ENCODE data around the gene SYT3. TPM values are rescaled to one million over a fixed set of nuclear protein-coding genes. Genes with fewer than 3 reads are reported as not detected.

Gene SYT3
- total and polyA plus RNA-seq, 2 of the 8 experiments (the other 6 are each of a cell fraction or from before 2014, with no cell fraction given): 6.7 to 17.3 TPM

GRCh38 chr19:50658441-50659317 lies 19.0 kb upstream of the SYT3 start (continued):
- TF ChIP-seq CBX5 (IDR thresholded peaks at IDR 0.05; ENCODE audit: low read depth, low read length) (no peak), GABPA (IDR thresholded peaks at IDR 0.05; ENCODE audit: borderline replicate concordance, insufficient read depth, low read length) (no peak), MAFK (IDR thresholded peaks at IDR 0.05; ENCODE audit: low read depth, low read length) (no peak), KDM1A (IDR thresholded peaks at IDR 0.05; ENCODE audit: borderline replicate concordance, low read length) (no peak), SIX5 (IDR thresholded peaks at IDR 0.05; ENCODE audit: low read depth, low read length) (no peak), POLR2AphosphoS5 (IDR thresholded peaks at IDR 0.05; ENCODE audit: low read depth, low read length) (no peak; the same call in 1 of the 2 replicates), CEBPB (IDR thresholded peaks at IDR 0.05; ENCODE audit: low read depth, low read length) (no peak), CTBP2 (IDR thresholded peaks at IDR 0.05; ENCODE audit: borderline replicate concordance, insufficient read depth, insufficient read length, low read length) (no peak), CHD2 (IDR thresholded peaks at IDR 0.05; ENCODE audit: low read length) (no peak), SIN3A (conservative IDR thresholded peaks at IDR 0.05 in 1 of 2, IDR thresholded peaks at IDR 0.05 in 1 of 2; ENCODE audit: low read depth in 1 of 2, low read length in 2 of 2) (peak in 1 of 2 experiments; percentile 22; a peak in 1 of 4 replicates), PHF8 (conservative IDR thresholded peaks at IDR 0.05; ENCODE audit: low read depth, low read length) (0 out of 2 replicates have a peak, but pooled peaks have one; percentile 30), POLR2A (IDR thresholded peaks at IDR 0.05; ENCODE audit: control extremely low read depth in 1 of 2, low read depth in 2 of 2, low read length in 2 of 2) (peak; percentile 15 to 79; a peak in 2 of 3 replicates), YY1 (IDR thresholded peaks at IDR 0.05; ENCODE audit: low read depth, low read length) (no peak), EP300 (IDR thresholded peaks at IDR 0.05; ENCODE audit: borderline replicate concordance in 1 of 2, low read depth in 2 of 2, low read length in 2 of 2) (no peak), E2F6 (IDR thresholded peaks at IDR 0.05) (peak; percentile 69), BCL11A (IDR thresholded peaks at IDR 0.05; ENCODE audit: low read depth in 2 of 2, low read length in 2 of 2) (no peak), SP4 (IDR thresholded peaks at IDR 0.05; ENCODE audit: low read length) (peak; percentile 10; the same call in 1 of the 2 replicates), TEAD4 (IDR thresholded peaks at IDR 0.05; ENCODE audit: low read depth, low read length) (no peak), FOSL1 (IDR thresholded peaks at IDR 0.05; ENCODE audit: insufficient read depth, low read depth, low read length) (no peak), GTF2F1 (IDR thresholded peaks at IDR 0.05; ENCODE audit: borderline replicate concordance, low read depth, low read length) (no peak), SRF (IDR thresholded peaks at IDR 0.05; ENCODE audit: low read depth, low read length) (no peak), ASH2L (IDR thresholded peaks at IDR 0.05; ENCODE audit: low read length) (no peak), CREB1 (IDR thresholded peaks at IDR 0.05) (peak; percentile 89)

Data from H1 (cell line).